ENCODE measurements around the gene HRH3.

DNA sequence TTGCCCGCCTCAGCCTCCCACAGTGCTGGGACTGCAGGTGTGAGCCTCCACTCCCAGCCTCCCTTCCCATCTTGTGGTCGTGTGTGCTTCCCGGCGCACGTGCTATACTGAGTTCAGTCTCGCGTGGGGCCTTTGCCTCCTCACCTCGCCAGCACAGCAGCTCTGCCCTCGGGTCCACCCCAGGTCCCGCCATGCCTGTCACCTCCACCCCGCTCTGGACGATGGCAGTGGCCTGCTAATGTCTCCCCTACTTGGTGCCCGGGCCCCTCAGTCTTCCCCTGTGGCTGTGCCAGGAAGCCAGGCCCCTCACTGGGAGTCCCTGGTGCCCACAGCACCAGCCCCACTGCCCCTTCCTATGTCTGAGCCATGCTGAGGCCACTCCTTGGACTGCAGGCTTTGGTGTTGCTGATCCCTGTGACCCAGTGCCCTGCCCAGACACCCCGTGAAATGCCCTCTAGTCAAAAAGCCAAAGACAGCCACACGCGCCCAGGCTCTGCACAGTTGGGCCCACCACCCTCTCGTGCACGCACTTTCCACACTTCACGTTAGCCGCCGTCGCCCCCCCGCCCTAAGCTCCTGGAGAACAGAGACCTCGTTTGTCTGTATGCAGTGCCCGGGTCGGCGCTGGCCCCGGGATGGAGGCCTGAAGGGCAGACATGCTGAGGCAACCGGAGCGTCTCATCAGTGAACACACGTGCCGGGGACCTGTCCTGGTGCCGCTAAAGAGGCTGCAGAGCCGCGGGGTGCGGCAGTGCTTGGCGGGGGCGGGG lies 14.3 kb downstream of the HRH3 start:
- TF ChIP-seq POLR2A (IDR thresholded peaks at IDR 0.05), result no peak
- TF ChIP-seq, protein P1, sequence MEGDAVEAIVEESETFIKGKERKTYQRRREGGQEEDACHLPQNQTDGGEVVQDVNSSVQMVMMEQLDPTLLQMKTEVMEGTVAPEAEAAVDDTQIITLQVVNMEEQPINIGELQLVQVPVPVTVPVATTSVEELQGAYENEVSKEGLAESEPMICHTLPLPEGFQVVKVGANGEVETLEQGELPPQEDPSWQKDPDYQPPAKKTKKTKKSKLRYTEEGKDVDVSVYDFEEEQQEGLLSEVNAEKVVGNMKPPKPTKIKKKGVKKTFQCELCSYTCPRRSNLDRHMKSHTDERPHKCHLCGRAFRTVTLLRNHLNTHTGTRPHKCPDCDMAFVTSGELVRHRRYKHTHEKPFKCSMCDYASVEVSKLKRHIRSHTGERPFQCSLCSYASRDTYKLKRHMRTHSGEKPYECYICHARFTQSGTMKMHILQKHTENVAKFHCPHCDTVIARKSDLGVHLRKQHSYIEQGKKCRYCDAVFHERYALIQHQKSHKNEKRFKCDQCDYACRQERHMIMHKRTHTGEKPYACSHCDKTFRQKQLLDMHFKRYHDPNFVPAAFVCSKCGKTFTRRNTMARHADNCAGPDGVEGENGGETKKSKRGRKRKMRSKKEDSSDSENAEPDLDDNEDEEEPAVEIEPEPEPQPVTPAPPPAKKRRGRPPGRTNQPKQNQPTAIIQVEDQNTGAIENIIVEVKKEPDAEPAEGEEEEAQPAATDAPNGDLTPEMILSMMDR (IDR thresholded peaks at IDR 0.05), result no peak
- TF ChIP-seq POLR2AphosphoS5 (IDR thresholded peaks at IDR 0.05), result no peak
